Neural crest cell (in vitro differentiated cells): ENCODE results near the gene DCAF10. TPM values are rescaled to one million over a fixed set of nuclear protein-coding genes. Genes with fewer than 3 reads are reported as not detected.
"Not testable (repeated sequence)": the region's sequence is repeated elsewhere in the genome, so short reads cannot be mapped to it uniquely, and the experiment has no call there.

ENCODE experiments used
- DNase-seq: peaks from one replicate; pipeline ENCODE4 v3.0.0; 2021; ENCODE audit warnings: low read depth, mixed read lengths, low spot score
- H3K27ac Mint-ChIP-seq: one replicate; pipeline ENCODE4 v1.8.0; 2021; ENCODE audit warnings: mild to moderate bottlenecking, mixed read lengths; ENCODE audit not compliant: unreplicated experiment
- H3K27me3 Mint-ChIP-seq: 2 replicates; pipeline ENCODE4 v1.8.0; 2021; ENCODE audit warnings: low read depth, mild to moderate bottlenecking, mixed read lengths
- H3K36me3 Mint-ChIP-seq: 2 replicates; pipeline ENCODE4 v1.8.0; 2021; ENCODE audit warnings: low read depth, mild to moderate bottlenecking, mixed read lengths
- H3K4me1 Mint-ChIP-seq: 2 replicates; pipeline ENCODE4 v1.8.0; 2021; ENCODE audit warnings: mixed read lengths
- H3K4me3 Mint-ChIP-seq: one replicate; pipeline ENCODE4 v1.8.0; 2021; ENCODE audit warnings: mild to moderate bottlenecking, mixed read lengths
- H3K9me3 Mint-ChIP-seq: 2 replicates; pipeline ENCODE4 v1.8.0; 2021; ENCODE audit warnings: mixed read lengths
- CTCF ChIP-seq: fragments of 200-600 bp; sonication (generic); conservative IDR thresholded peaks from 2 replicates; pipeline ENCODE4 v1.5.0; 2021; ENCODE audit warnings: antibody characterized with exemption, mild to moderate bottlenecking
- total RNA-seq: library from RNA; stranded (reverse); gene quantifications from 2 replicates; pipeline ENCODE4 v1.2.1, GENCODE V29; 2021

Gene DCAF10
- total RNA-seq, 1 donor from 2014 or later, result 25.1 TPM

DNA sequence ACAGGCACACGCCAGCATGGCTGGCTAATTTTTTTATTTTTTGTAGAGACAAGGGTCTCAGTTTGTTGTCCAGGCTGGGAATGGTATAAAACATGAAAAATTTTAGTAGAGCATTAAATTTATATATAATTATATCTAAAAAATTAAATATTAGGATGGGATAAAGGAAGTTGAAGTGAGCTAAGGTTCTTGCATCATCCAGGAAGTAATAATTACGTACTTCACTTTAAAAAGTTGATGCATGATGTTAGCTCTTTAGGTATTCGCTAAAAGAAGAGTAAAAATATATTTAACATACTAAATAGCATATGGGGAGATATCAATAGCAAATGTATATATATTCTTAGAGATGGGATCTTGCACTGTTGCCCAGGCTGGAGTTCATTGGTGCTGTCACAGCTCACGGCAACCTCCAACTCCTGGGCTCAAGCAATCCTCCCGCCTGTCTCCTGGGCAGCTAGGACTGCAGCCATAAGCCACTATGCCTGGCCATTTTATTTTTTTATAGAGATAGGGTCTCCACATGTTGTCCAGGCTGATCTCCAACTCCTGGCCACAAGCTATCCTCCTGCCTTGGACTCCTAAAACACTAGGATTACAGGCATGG is 12.3 kb downstream of the DCAF10 start:
- no peaks in the 10 kb centered on the region for H3K27me3 Mint-ChIP-seq
- no peak for DNase-seq
- no peak overlapping the region for H3K27ac Mint-ChIP-seq
- no peak for TF ChIP-seq CTCF
- no peaks in the 10 kb centered on the region for H3K4me1 Mint-ChIP-seq
- peaks cover 4% of the 10 kb centered on the region for H3K36me3 Mint-ChIP-seq
- no peak overlapping the region for H3K4me3 Mint-ChIP-seq
- no peaks in the 10 kb centered on the region for H3K9me3 Mint-ChIP-seq

DNA sequence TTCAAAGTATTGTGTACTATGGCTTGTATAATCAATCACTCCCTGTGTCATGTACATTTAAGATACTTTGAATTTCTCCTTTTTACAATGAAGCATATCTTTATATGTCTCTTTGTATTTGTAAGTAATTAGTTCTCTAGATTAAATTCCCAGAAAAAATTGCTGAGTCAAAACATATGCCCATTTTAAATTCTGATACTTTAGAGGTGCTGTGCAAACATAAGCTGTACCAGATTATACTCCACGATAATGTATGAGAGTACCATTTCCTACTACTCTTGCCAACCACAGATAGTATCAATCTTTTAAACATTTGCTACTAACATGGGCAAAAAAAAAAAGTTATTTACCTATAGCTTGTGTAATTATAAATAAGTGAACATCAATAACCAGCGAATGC is 18.3 kb downstream of the DCAF10 start:
- no peaks in the 10 kb centered on the region for H3K4me1 Mint-ChIP-seq
- H3K36me3 Mint-ChIP-seq, result peaks cover 16% of the 10 kb centered on the region
- H3K27me3 Mint-ChIP-seq, result no peaks in the 10 kb centered on the region
- no peaks in the 10 kb centered on the region for H3K9me3 Mint-ChIP-seq
- no peak overlapping the region for H3K27ac Mint-ChIP-seq
- H3K4me3 Mint-ChIP-seq, result no peak overlapping the region
- no peak for TF ChIP-seq CTCF
- DNase-seq, result no peak

- no peak overlapping the region for H3K27ac Mint-ChIP-seq
- peaks cover 25% of the 10 kb centered on the region for H3K36me3 Mint-ChIP-seq
- no peak for DNase-seq
- H3K4me3 Mint-ChIP-seq, result no peak overlapping the region
- no peak for TF ChIP-seq CTCF
- H3K27me3 Mint-ChIP-seq, result no peaks in the 10 kb centered on the region
- H3K4me1 Mint-ChIP-seq, result no peaks in the 10 kb centered on the region
- no peaks in the 10 kb centered on the region for H3K9me3 Mint-ChIP-seq
Measured at GRCh38 chr9:37820142-37820541, 19.5 kb downstream of the DCAF10 start.

DNA sequence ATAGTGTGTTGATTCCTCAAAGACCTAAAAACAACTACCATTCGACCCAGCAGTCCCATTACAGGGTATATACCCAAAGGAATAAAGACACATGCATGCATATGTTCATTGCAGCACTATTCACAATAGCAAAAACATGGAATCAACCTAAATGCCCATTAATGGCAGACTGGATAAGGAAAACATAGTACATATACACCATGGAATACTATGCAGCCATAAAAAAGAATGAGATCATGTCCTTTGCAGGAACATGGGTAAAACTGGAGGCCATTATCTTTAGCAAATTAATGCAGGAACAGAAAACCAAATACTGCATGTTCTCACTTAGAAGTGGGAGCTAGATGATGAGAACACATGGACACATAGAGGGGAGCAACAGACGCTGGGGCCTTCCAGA is 24.6 kb downstream of the DCAF10 start:
- H3K4me1 Mint-ChIP-seq, DNase-seq, H3K27ac Mint-ChIP-seq, H3K27me3 Mint-ChIP-seq, H3K4me3 Mint-ChIP-seq, H3K9me3 Mint-ChIP-seq: not testable (repeated sequence)
- peaks cover 36% of the 10 kb centered on the region for H3K36me3 Mint-ChIP-seq

GRCh38 chr9:37827483-37828165 is 27.0 kb downstream of the DCAF10 start:
- TF ChIP-seq CTCF, result no peak
- peaks cover 20% of the 10 kb centered on the region for H3K36me3 Mint-ChIP-seq
- H3K27ac Mint-ChIP-seq, result no peak overlapping the region
- DNase-seq, result no peak
- H3K4me3 Mint-ChIP-seq, result no peak overlapping the region
- H3K9me3 Mint-ChIP-seq, result no peaks in the 10 kb centered on the region
- H3K4me1 Mint-ChIP-seq, result no peaks in the 10 kb centered on the region
- no peaks in the 10 kb centered on the region for H3K27me3 Mint-ChIP-seq

GRCh38 chr9:37835821-37836220 is 35.2 kb downstream of the DCAF10 start:
- peaks cover 3% of the 10 kb centered on the region for H3K4me1 Mint-ChIP-seq
- H3K27me3 Mint-ChIP-seq, result no peaks in the 10 kb centered on the region
- no peak for TF ChIP-seq CTCF
- no peaks in the 10 kb centered on the region for H3K36me3 Mint-ChIP-seq
- no peaks in the 10 kb centered on the region for H3K9me3 Mint-ChIP-seq
- H3K27ac Mint-ChIP-seq, result no peak overlapping the region
- DNase-seq, result no peak
- no peak overlapping the region for H3K4me3 Mint-ChIP-seq
